ENCODE measurements around the gene ZNF48.

The ZNF48 gene

DNA sequence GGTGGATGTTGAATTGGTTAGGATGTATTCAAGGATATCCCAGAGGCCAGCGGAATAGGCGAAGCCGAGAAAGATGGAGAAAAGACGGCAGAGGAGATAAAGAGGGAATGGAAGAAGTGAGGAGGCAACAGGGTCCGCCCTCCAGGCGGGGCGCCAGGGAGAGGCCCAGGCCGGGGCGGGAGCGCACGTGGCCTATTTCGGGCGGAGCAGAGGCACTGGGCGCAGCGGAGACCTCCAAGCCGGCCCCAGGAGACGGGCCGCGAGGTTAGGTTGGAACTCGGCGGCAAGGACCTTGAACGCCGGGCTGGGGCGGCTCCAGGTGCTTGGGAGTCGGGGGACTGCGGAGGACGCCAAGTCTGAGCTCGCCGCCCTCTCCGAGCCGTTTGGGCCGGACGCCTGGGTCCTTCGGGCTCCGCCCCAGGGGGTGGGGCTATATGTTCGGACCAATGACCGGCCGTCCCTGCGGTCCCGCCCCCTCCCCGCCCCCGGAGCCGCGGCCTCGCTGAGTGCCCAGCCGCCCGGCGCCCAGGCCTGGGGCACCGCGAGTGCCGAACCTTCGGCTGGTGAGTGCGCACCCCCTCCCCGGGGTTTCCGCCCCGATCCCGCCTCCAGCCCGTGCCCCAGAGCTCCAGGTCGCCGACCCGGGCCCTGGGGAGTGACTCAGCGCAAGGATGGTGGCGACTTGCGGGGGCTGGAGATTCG is 12.0 kb downstream of the ZNF48 start, which contains the start of gene ZNF771:
Gene ZNF771 (plus strand): TSS at position 505 of the 702 bp plus-strand sequence. CDS start 448 bp downstream, outside the sequence.
- DNase-seq = peak; percentile 68 to 96 (median 88)

DNA sequence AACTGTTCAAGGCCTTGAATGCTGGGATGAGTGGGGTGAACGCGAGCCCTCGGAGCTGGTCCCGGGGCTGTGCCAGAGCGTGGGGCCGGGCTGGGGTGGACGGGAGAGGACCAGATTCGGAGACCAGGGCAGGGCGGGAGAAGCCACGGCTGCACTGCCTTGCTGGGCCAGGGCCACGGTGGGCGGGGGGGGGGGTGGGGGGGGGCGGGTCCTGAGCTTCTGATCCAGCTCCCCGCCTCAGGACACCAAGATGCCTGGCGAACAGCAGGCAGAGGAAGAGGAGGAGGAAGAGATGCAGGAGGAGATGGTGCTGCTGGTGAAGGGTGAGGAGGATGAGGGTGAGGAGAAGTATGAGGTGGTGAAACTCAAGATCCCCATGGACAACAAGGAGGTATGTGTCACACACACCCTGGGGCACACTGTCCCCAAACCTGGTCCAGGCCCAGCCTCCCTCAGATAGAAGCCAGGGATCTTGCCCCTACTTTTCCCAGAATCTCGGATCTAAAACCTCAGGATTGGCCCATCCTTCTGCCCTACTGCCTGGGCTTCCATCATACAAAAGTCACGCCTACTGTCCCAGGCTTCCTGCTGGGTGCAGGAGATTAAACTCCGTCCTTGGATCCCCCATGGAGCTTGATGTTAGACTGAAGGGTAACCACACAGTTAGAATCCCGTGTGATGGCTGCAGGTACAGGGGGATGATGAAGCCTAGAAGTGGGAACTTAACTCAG is 12.7 kb downstream of the ZNF48 start:
- peak in 9 of 51 donors; percentile 16 to 67 (median 49) for DNase-seq

- DNase-seq = peak; percentile 36 to 94 (median 77)
Observed at GRCh38 chr16:30409125-30410060, 14.2 kb downstream of the ZNF48 start.

GRCh38 chr16:30413112-30413806 is 18.0 kb downstream of the ZNF48 start:
- no peak for DNase-seq

- no peak for DNase-seq
Observed at GRCh38 chr16:30414159-30414558, 18.9 kb downstream of the ZNF48 start.

GRCh38 chr16:30416047-30416603 is 20.9 kb downstream of the ZNF48 start:
- no peak for DNase-seq

DNA sequence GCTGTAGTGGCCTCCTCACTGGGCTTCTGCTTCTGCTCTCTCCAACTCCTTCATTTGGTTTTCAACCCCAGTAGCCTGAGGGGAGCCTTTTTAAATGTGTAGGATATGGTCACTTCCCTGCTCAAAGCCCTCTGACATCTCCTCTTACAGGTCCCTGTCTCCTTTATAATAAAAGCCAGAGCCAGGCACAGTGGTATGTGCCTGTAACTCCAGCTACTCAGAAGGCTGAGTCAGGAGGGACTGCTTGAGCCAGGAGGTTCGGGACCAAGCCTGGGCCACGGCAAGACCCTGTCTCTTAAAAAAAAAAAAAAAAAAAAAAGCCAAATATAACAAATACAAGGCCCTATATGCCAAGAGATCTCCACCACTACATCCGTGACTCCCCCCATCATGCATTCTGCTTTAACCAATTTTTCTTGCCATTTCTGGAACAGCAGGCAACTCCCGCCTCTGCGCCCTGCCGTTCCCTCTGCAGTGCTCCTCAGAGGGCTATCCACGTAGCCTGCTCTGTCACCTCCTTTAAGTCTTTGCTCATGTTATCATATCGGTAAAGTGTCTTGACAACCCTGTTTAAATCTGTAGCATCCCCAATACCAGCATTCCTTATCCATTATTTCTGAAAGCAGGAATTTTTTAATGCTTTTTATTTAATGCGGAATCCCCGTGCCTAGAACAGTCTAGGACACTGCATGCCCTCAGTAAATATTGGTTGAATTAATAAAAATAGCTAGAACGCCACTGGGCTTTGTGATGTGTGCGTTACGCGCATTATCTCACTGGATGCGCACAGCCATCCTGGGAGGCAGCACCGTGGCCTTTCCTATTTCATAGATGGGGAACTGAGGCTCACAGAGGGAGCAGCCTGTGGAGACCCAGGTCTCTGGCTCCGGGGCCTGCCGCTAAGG is 21.7 kb downstream of the ZNF48 start:
- DNase-seq = peak in 2 of 51 donors; percentile 9 to 57

GRCh38 chr16:30417529-30418349 is 22.5 kb downstream of the ZNF48 start:
- peak in 45 of 51 donors; percentile 10 to 82 (median 53) for DNase-seq

DNA sequence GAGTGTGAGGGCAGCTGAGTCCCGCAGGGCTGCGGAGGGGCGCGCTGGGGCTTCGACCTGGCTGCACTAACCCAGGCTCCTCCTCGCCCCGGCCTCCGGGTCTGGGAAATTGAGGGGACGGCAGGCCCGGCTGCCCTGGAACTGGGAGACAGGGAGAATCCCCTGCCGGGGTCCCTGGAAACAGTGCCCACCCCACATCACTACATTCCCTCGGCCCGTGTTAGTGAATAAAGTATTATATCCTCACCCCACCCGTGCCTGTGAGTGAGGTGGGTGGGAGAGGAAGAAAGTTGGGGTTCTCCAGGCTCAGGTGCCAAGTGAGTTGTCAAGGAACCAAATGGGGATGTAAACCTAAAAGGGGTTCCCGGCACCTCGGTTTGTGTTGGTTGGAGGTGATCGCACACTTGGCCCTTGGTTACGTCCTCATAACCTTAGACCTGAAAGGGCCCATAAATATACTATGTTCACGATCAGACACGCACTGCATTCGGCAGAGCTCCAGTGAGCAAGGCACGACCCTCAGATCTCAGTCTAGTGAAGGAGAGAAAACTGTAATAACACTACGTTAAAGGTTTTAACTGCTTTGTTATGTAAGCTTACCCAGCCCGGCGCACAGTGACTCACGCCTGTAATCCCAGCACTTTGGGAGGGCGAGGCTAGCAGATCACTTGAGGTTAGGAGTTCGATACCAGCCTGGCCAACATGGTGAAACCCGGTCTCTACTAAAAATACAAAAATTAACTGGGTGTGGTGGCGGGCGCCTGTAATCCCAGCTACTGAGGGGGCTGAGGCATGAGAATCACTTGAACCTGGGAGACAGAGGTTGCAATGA is 23.3 kb downstream of the ZNF48 start:
- peak in 2 of 51 donors; percentile 7 to 35 for DNase-seq

DNA sequence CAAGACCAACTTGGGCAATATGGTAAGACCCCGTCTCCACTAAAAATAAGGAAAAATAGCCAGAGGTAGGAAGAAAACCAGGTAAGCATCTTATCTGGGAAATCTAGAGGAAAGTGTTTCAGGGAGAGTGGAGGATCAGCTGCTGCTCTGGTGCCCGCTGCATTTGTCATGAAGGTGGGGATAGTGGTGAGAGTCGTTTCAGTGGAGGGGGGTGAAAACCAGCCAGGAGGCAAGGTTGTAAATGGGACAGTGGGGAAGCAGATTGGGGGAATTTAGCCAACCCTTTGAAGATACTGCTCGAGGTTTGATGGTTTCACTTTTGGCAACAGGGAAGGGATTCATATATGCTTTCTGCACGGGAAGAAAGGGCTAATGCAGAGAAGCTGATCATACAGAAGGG is 25.8 kb downstream of the ZNF48 start:
- DNase-seq = no peak

DNA sequence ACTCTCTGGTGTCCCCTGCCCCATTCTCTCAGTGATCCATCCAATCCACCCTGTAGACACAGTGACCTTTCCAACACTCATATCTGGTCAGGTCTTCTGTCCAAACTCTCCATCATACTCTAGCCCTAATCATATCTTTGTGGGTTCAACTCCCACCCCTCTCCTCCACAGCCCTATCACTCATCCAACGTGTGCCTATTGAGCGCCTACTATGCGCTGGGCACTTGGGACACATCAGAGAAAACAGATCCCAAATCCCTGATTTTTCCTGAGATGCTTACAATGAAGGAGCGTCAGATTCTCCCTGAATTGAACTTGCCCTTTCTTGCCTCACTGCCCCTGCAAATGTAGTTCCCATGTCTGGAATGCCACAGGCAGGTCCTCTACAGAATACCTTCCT is 32.8 kb downstream of the ZNF48 start:
- DNase-seq = no peak

GRCh38 chr16:30429418-30429677 is 34.1 kb downstream of the ZNF48 start:
- DNase-seq = no peak

GRCh38 chr16:30429678-30430427 is 34.6 kb downstream of the ZNF48 start, which contains the start of gene DCTPP1:
DCTPP1 (minus strand) TSS chr16:30430030; CDS start chr16:30429980, 50 bp downstream.
- DNase-seq = peak; percentile 34 to 100 (median 86)

- DNase-seq = peak in 12 of 51 donors; percentile 24 to 43 (median 39)
Observed at GRCh38 chr16:30430428-30430970, 35.3 kb downstream of the ZNF48 start.

DNA sequence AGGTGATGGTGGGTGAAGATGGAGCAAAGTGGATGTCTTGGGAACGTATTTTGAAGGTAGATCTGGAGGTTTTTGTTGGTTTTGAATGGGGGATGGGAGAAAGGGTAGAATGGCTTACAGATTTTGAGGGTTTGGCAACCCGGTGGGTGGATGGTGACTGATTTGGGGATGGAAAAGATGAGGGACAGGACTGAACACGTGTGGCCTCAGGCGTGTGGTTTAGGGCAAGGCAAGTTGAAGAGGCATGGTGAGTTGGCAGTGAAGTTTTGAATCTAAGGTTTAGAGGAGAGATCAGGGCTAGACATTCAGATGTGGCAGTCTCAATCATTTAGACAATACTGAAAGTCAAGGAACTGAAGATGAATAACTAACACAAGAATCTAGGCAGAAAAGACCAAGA is 39.6 kb downstream of the ZNF48 start:
- DNase-seq = no peak

- no peak for DNase-seq
Observed at GRCh38 chr16:30437511-30438046, 42.4 kb downstream of the ZNF48 start.

Measured in hypothalamus (tissue), 51 donors.